ENCODE measurements around the gene AGFG2.
"Not testable (repeated sequence)": the region's sequence is repeated elsewhere in the genome, so short reads cannot be mapped to it uniquely, and the experiment has no call there.

AGFG2 gene

GRCh38 chr7:100538654-100539435 lies at the start of gene AGFG2:
AGFG2 (plus strand) TSS chr7:100539203; CDS start chr7:100539347, 144 bp downstream.
- peak; percentile 100 for DNase-seq

GRCh38 chr7:100489824-100490223 lies 49.2 kb upstream of the AGFG2 start:
- DNase-seq: peak; percentile 99

GRCh38 chr7:100490483-100491191 lies 48.4 kb upstream of the AGFG2 start:
- peak; percentile 40 for DNase-seq

- no peak for DNase-seq
Observed at GRCh38 chr7:100491192-100491578, 47.8 kb upstream of the AGFG2 start.

- no peak for DNase-seq
Observed at GRCh38 chr7:100492738-100493475, 46.1 kb upstream of the AGFG2 start.

GRCh38 chr7:100493476-100494264 lies 45.3 kb upstream of the AGFG2 start:
- peak; percentile 81 for DNase-seq

GRCh38 chr7:100496509-100496908 lies 42.5 kb upstream of the AGFG2 start:
- no peak for DNase-seq

GRCh38 chr7:100500743-100501142 lies 38.3 kb upstream of the AGFG2 start:
- DNase-seq: not testable (repeated sequence)

GRCh38 chr7:100504031-100504430 lies 35.0 kb upstream of the AGFG2 start:
- DNase-seq: not testable (repeated sequence)

GRCh38 chr7:100504887-100505611 lies 34.0 kb upstream of the AGFG2 start:
- DNase-seq: no peak

GRCh38 chr7:100506356-100506923 lies 32.6 kb upstream of the AGFG2 start:
- no peak for DNase-seq

- DNase-seq: peak; percentile 69
Observed at GRCh38 chr7:100509231-100509630, 29.8 kb upstream of the AGFG2 start.

GRCh38 chr7:100510437-100511239 lies 28.4 kb upstream of the AGFG2 start:
- no peak for DNase-seq

GRCh38 chr7:100513212-100513810 lies 25.7 kb upstream of the AGFG2 start:
- no peak for DNase-seq

- peak; percentile 7 for DNase-seq
Observed at GRCh38 chr7:100515072-100515532, 23.9 kb upstream of the AGFG2 start.

GRCh38 chr7:100516135-100516812 lies 22.7 kb upstream of the AGFG2 start:
- DNase-seq: no peak

GRCh38 chr7:100517305-100517704 lies 21.7 kb upstream of the AGFG2 start:
- DNase-seq: no peak

- no peak for DNase-seq
Observed at GRCh38 chr7:100519580-100519979, 19.4 kb upstream of the AGFG2 start.

GRCh38 chr7:100520138-100520537 lies 18.9 kb upstream of the AGFG2 start:
- no peak for DNase-seq

GRCh38 chr7:100521076-100521475 lies 17.9 kb upstream of the AGFG2 start:
- no peak for DNase-seq
